Panc1 (cell line): ENCODE data around the gene ANKRD66. TPM values are rescaled to one million over a fixed set of nuclear protein-coding genes. Genes with fewer than 3 reads are reported as not detected.

Experiments
- ATAC-seq: fragments of 200-7000 bp; cut with Tn5 transposase; 2 replicates; pipeline ENCODE4 v1.9.1; 2020; ENCODE audit warnings: mild to moderate bottlenecking, moderate library complexity
- Bru-seq: library from RNA; stranded (reverse); fragments of 400-500 nt; gene quantifications from one replicate; lab custom pipeline; 2021; lab: Mats Ljungman, UMichigan
- BruChase-seq, 2 experiments: library from RNA; stranded (reverse); fragments of 400-500 nt; gene quantifications; one replicate each; lab custom pipeline; 2021; lab: Mats Ljungman, UMichigan
- BruUV-seq: library from RNA; stranded (reverse); fragments of 400-500 nt; replicated peaks from 2 replicates; lab custom pipeline; 2021; lab: Mats Ljungman, UMichigan
- CTCF ChIA-PET: fragments of 300-600 bp; sonication (Branson Sonifier 250); formaldehyde crosslinking; loops from one replicate; lab custom pipeline; 2022; ENCODE audit warnings: antibody characterized with exemption; lab: Charles Lee
- POLR2A ChIA-PET: fragments of 300-600 bp; sonication (Branson Sonifier 250); formaldehyde crosslinking; loops from one replicate; lab custom pipeline; 2022; ENCODE audit warnings: antibody characterized with exemption; lab: Charles Lee
- DNase-seq: peaks from one replicate; pipeline ENCODE4 v3.0.0-alpha.2; 2010; ENCODE audit warnings: low read depth, low spot score
- H3K27ac ChIP-seq: 2 replicates; pipeline ENCODE4 v1.5.1; 2011; ENCODE audit warnings: mild to moderate bottlenecking, low read length, inconsistent platforms
- H3K27me3 ChIP-seq: fragments of 200-500 bp; sonication (Bioruptor generic); 2 replicates; pipeline ENCODE4 v1.6.0; 2014; ENCODE audit warnings: low read length, inconsistent platforms; ENCODE audit not compliant: control insufficient read depth, insufficient read depth
- H3K36me3 ChIP-seq: fragments of 200-500 bp; sonication (Bioruptor generic); 2 replicates; pipeline ENCODE4 v1.5.1; 2014; ENCODE audit warnings: inconsistent platforms, mild to moderate bottlenecking, low read length, moderate library complexity; ENCODE audit not compliant: control insufficient read depth, insufficient read depth
- H3K4me1 ChIP-seq: 2 replicates; pipeline ENCODE4 v1.5.1; 2011; ENCODE audit warnings: inconsistent platforms, mild to moderate bottlenecking, low read length, moderate library complexity; ENCODE audit not compliant: control insufficient read depth, insufficient read depth
- H3K4me3 ChIP-seq, 2 experiments: 2 replicates each; pipeline ENCODE4 v1.5.1; 2011 to 2012; ENCODE audit warnings: low read depth in 2 of 2, low read length in 2 of 2, mild to moderate bottlenecking in 2 of 2, inconsistent platforms in 1 of 2, moderate library complexity in 1 of 2
- H3K9me3 ChIP-seq: fragments of 200-500 bp; sonication (Bioruptor generic); 2 replicates; pipeline ENCODE4 v1.5.1; 2014; ENCODE audit warnings: low read depth, mild to moderate bottlenecking, inconsistent platforms, low read length, moderate library complexity; ENCODE audit not compliant: control insufficient read depth, insufficient read depth
- POLR2AphosphoS5 ChIP-seq: IDR thresholded peaks from 2 replicates; pipeline ENCODE4 v1.6.1; 2012; ENCODE audit warnings: mild to moderate bottlenecking, low read depth, low read length, moderate library complexity
- SIN3A ChIP-seq: IDR thresholded peaks from 2 replicates; pipeline ENCODE4 v1.6.1; 2012; ENCODE audit warnings: low read depth, mild to moderate bottlenecking, low read length, moderate library complexity, borderline replicate concordance; ENCODE audit not compliant: insufficient read depth
- TCF7L2 ChIP-seq: IDR thresholded peaks from 2 replicates; pipeline ENCODE4 v1.6.1; 2011; ENCODE audit warnings: mild to moderate bottlenecking, low read depth, low read length, inconsistent platforms
- in situ Hi-C: cut with HindIII; loops from 2 replicates; pipeline ENCODE4 v1.10.0; 2016; ENCODE audit warnings: low sequenced_read_pairs, low pct_unique_long_range_greater_than_20kb
- intact Hi-C: fragments of 100-400 bp; cut with micrococcal nuclease; formaldehyde crosslinking; loops from one replicate; pipeline ENCODE4 v1.10.0; 2022; ENCODE audit not compliant: unreplicated experiment
- long read RNA-seq: library from polyadenylated mRNA; unstranded; transcript quantifications from one replicate; pipeline ENCODE4 v2.0.0, GENCODE V29; 2021; ENCODE audit not compliant: unreplicated experiment
- polyA plus RNA-seq: library from polyadenylated mRNA; unstranded; fragments of >200 nt; gene quantifications from one replicate; pipeline ENCODE4 v1.2.1, GENCODE V29; 2012; ENCODE audit warnings: missing spikeins; ENCODE audit not compliant: insufficient read length
- total RNA-seq: library from RNA; stranded (reverse); gene quantifications from one replicate; pipeline ENCODE4 v1.2.1, GENCODE V29; 2021; ENCODE audit not compliant: unreplicated experiment
- TF ChIP-seq, protein P1 (sequence below), 2 experiments: IDR thresholded peaks; 2 replicates each; pipeline ENCODE4 v1.6.1; 2011 to 2012; ENCODE audit warnings: low read depth in 2 of 2, control low read depth in 1 of 2, low read length in 1 of 2, mild to moderate bottlenecking in 1 of 2, moderate library complexity in 1 of 2; ENCODE audit not compliant: insufficient read depth in 1 of 2
- TF ChIP-seq, protein P2 (sequence below): fragments of 450-650 bp; IDR thresholded peaks from 2 replicates; pipeline ENCODE4 v1.5.1; 2017; ENCODE audit warnings: mild to moderate bottlenecking

ANKRD66 gene
- total RNA-seq (not detected), Bru-seq, nascent RNA (not detected), BruChase-seq, experiment 1, labeled RNA remaining after a 2-hour chase (not detected), BruChase-seq, experiment 2, labeled RNA remaining after a 6-hour chase (not detected)
- not detected for polyA plus RNA-seq
- long read RNA-seq: 0 reads

DNA sequence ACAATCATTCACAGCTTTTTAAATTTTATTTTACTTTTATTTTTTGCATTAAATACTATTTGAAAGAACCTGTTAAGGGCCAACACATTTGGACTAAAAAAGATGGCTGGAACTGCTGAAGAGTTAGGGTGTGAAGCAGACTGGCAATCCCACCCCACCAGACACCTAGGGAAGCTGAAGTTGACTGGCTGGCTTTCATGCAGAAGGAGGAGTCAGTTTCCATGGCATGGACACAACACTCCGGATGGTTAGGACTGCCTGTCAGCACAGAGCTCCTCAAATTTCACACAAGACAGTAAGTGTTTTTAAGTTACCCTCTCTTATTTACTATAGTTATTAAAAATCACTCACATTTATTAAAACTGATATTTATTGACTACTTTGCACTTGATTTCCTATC lies at the start of gene ANKRD66:
Gene ANKRD66, plus strand, starts transcription at position 238 of the 400 bp plus-strand sequence. CDS start 5,016 bp downstream, outside the sequence.
- in situ Hi-C loops: no loop called here
- Histone ChIP-seq H3K9me3 (no peaks in the 10 kb centered on the region), H3K27ac (no peak within 1 kb of the TSS), H3K4me1 (no peaks in the 10 kb centered on the region), H3K27me3 (no peaks in the 10 kb centered on the region), H3K4me3 (no peak within 1 kb of the TSS), H3K36me3 (no peaks in the 10 kb centered on the region)
- ChIA-PET POLR2A (no interaction called here), CTCF (no interaction called here)
- ATAC-seq (no peak), DNase-seq (no peak)
- TF ChIP-seq, protein P1, sequence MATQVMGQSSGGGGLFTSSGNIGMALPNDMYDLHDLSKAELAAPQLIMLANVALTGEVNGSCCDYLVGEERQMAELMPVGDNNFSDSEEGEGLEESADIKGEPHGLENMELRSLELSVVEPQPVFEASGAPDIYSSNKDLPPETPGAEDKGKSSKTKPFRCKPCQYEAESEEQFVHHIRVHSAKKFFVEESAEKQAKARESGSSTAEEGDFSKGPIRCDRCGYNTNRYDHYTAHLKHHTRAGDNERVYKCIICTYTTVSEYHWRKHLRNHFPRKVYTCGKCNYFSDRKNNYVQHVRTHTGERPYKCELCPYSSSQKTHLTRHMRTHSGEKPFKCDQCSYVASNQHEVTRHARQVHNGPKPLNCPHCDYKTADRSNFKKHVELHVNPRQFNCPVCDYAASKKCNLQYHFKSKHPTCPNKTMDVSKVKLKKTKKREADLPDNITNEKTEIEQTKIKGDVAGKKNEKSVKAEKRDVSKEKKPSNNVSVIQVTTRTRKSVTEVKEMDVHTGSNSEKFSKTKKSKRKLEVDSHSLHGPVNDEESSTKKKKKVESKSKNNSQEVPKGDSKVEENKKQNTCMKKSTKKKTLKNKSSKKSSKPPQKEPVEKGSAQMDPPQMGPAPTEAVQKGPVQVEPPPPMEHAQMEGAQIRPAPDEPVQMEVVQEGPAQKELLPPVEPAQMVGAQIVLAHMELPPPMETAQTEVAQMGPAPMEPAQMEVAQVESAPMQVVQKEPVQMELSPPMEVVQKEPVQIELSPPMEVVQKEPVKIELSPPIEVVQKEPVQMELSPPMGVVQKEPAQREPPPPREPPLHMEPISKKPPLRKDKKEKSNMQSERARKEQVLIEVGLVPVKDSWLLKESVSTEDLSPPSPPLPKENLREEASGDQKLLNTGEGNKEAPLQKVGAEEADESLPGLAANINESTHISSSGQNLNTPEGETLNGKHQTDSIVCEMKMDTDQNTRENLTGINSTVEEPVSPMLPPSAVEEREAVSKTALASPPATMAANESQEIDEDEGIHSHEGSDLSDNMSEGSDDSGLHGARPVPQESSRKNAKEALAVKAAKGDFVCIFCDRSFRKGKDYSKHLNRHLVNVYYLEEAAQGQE (IDR thresholded peaks at IDR 0.05; ENCODE audit: insufficient read depth in 1 of 2, low read depth in 2 of 2, low read length in 1 of 2): no peak
- TF ChIP-seq POLR2AphosphoS5: no peak
- BruUV-seq: no TSS peak
- intact Hi-C loops: no loop called here

DNA sequence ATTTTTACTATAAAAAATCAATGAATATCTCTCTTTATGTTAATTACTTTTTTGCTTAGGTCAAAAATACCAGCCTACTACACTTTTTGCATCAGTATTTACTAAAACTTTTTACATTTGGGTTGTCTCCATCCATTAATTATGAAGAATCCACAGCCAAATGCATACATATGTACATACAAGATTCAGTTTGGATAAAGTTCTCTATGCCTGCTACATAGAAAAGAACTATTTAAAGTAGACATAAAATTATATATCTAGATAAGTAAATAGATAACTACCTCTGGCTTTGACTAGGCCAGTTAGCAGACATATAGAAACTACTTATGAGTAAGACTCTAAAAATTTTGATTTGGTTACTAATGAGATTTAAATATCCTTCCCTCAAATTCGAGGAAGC lies 46.8 kb upstream of the ANKRD66 start:
- Histone ChIP-seq H3K4me3 (no peak overlapping the region), H3K27ac (no peak overlapping the region), H3K4me1 (no peaks in the 10 kb centered on the region), H3K27me3 (peaks cover 4% of the 10 kb centered on the region; the same call in 1 of the 2 replicates), H3K36me3 (no peaks in the 10 kb centered on the region), H3K9me3 (no peaks in the 10 kb centered on the region)
- no peak for ATAC-seq
- POLR2A ChIA-PET: no interaction called here
- in situ Hi-C loops: no loop called here
- BruUV-seq: no TSS peak
- CTCF ChIA-PET: no interaction called here
- TF ChIP-seq TCF7L2: no peak
- no peak for TF ChIP-seq SIN3A
- TF ChIP-seq, protein P1 (IDR thresholded peaks at IDR 0.05; ENCODE audit: insufficient read depth in 1 of 2, low read depth in 2 of 2, low read length in 1 of 2): no peak
- TF ChIP-seq, protein P2, sequence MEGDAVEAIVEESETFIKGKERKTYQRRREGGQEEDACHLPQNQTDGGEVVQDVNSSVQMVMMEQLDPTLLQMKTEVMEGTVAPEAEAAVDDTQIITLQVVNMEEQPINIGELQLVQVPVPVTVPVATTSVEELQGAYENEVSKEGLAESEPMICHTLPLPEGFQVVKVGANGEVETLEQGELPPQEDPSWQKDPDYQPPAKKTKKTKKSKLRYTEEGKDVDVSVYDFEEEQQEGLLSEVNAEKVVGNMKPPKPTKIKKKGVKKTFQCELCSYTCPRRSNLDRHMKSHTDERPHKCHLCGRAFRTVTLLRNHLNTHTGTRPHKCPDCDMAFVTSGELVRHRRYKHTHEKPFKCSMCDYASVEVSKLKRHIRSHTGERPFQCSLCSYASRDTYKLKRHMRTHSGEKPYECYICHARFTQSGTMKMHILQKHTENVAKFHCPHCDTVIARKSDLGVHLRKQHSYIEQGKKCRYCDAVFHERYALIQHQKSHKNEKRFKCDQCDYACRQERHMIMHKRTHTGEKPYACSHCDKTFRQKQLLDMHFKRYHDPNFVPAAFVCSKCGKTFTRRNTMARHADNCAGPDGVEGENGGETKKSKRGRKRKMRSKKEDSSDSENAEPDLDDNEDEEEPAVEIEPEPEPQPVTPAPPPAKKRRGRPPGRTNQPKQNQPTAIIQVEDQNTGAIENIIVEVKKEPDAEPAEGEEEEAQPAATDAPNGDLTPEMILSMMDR: no peak
- TF ChIP-seq POLR2AphosphoS5: no peak
- intact Hi-C loops: no loop called here
- no peak for DNase-seq
